GM23248 (cell line): ENCODE results near the gene WDR45.

Experiments used
- EZH2 ChIP-seq: fragments of 200-600 bp; sonication (generic); IDR thresholded peaks from 2 replicates; pipeline ENCODE4 v1.6.1; 2018; ENCODE audit warnings: antibody characterized with exemption, mild to moderate bottlenecking; ENCODE audit not compliant: insufficient read depth, poor library complexity, severe bottlenecking
- EZH2phosphoT487 ChIP-seq: fragments of 200-600 bp; sonication (generic); IDR thresholded peaks from 2 replicates; pipeline ENCODE4 v1.6.1; 2018; ENCODE audit warnings: antibody characterized with exemption, moderate library complexity, mild to moderate bottlenecking, low read depth; ENCODE audit not compliant: insufficient read depth

DNA sequence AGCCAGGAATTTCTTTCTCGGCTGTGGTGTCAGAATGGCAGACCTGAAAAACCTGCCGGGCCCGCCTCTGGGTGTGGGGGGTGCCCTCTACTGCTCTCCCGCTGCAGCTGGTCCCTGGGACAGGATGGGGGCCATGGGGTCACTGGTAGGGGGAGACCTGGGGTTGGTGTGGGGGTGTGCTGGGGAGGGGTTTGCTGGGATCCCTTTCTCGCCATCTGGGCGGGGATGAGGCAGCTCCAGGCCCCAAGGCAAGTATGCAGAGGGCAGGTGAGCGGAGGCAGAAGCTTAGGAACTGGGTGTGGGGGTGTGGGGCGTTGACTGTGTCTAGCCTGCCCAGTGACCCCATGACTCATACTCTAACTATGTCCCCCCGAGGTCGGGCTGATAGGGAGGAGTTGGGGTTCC, 20.0 kb downstream of the WDR45 start:
- TF ChIP-seq EZH2phosphoT487 (no peak), EZH2 (no peak)
